Astrocyte (in vitro differentiated cells and primary cell): ENCODE data around the gene RABGAP1L.

Experiments
- CTCF ChIP-seq: IDR thresholded peaks from 2 replicates; pipeline ENCODE4 v1.5.1; 2011; ENCODE audit warnings: low read depth, mild to moderate bottlenecking, inconsistent platforms, low read length, moderate library complexity; ENCODE audit not compliant: insufficient read depth
- EZH2 ChIP-seq: IDR thresholded peaks from 2 replicates; pipeline ENCODE4 v1.6.1; 2012; ENCODE audit warnings: mild to moderate bottlenecking, low read length, inconsistent platforms; ENCODE audit not compliant: insufficient read depth

- no peak for TF ChIP-seq CTCF
- no peak for TF ChIP-seq EZH2
Observed at GRCh38 chr1:174222166-174222949, 63.0 kb downstream of the RABGAP1L start.
